GM18868 (cell line): ENCODE measurements around the gene AFDN.

Experiments used
- ATAC-seq: cut with Tn5 transposase; IDR thresholded peaks from one replicate; pipeline ENCODE4 v1.9.1; 2021; ENCODE audit warnings: mild to moderate bottlenecking, moderate library complexity; ENCODE audit not compliant: unreplicated experiment

The AFDN gene

DNA sequence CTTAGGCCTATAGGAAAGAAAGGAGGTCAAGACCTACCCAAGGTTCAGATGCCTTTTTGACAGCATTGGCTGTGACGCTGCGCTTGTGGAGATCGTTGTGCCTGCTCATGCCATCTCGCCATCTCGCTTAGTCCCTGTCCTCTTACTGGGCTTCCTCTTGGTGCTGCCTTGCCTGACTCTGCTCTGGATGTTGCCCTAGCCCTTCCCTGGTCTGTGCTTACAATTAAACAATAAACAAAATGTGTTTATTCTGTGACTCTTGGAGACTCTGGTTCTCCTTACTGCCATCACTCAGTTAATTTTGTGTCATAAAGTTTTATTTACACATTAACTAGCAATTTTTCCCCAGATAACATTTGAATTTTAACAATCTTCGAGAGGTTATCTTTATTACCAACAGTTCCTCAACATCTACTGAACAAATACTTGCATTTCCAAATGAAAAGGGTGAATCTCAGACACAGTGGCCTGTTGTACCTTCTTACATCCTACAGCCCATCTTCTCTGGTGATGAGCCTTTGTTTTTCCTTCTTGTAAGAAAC lies 11.6 kb downstream of the AFDN start:
- no peak for ATAC-seq

DNA sequence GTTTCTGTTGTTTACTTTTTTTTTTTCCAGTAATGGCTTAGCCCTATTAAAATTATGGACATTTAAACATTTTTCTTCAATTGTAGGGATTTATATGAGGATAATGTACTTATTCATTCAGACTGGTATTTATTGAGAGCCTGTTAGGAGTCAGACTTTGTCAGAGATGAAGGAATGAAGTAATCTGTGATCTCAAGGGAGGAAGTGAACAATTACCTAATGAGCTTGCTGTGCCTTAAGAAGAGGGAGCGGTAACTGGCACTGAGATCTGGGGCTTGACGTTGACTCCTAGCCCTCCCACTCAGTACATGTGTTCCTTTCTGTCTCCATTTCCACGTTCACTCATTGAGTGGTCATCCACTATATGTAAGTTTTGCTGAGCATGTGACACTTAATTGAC lies 12.6 kb downstream of the AFDN start:
- ATAC-seq = no peak

DNA sequence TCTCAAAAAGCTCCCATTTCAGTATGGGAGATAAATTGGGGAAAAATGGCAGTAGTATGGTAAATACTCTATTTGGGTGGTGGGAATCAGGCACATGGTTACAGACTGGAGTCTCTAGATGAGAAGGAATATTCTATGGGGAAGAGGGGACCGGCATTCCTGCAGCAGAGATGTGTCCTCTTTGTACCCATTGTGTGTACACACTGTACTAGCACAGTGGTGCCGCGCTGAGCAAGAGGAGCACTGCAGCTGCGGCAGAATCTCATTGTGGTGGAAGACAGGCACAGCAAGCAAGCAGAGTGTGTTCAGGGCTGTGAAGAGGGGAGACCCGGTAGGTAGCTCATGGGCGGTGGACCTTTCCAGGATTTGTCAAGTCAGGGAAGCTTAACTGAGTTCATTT lies 13.0 kb downstream of the AFDN start:
- ATAC-seq = no peak

DNA sequence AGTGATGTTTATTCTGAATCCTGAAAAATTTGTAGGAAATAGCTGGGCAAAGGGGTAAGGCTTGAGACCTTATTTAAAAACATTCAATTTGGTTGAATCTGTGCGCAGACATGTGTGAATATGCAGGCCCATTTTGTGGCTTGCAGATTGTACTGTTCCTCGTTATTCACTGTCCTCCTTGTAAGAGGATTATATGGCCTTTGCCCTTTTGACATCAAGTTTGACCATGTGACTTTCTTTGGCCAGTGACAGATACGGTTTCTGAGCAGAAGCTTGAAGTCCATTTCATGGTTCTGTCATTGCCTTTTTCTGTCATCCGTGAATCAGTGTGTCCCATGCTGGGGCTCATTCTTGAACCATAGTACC lies 13.4 kb downstream of the AFDN start:
- no peak for ATAC-seq

DNA sequence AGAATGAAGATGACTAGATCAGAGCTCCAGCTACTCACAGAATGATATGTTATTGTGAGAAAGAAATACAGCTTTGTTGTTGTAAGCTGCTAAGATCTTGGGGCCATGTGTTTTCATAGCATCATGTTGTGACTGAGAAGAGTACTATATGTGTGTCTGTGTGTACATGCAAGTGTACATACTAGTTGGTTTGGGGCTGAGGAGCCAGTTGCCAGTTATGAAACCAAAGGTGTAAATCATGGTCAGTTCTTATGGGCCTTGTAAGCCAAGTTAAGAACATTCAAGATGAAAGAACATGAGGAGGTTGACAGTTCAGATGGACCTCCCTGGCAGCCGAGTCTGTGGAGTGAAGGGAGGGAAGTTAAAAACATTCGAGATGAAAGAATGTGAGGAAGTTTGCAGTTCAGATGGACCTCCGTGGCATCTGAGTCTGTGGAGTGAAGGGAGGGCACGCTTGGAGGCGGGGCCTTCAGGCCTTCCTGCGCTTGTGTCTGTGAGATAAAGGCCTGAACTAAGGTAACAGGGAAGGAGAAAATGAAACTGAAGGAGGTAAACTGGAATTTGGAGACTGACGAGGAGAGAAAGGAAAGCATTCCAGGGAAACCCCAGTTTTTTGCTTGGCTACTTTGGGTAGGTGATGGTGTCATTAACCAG lies 13.9 kb downstream of the AFDN start:
- no peak for ATAC-seq

DNA sequence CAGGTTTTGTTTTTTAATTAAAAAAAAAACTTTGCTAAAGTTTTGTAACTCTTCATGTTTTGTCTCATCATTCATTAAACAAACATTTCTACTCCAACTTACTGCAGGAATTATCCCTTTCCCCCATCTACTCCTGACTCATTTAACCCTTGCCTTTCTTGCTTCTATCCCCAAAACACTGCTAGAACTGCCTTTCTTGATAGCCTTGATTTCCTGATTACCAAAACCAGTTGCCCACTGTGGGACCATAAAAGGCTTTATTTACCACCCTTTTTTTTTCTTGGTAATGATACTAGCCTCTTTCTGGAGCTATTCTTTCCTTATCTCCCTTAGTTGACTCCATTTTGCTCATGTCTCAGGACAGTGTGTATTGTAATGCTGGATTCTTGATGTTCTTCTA lies 15.3 kb downstream of the AFDN start:
- ATAC-seq = no peak

DNA sequence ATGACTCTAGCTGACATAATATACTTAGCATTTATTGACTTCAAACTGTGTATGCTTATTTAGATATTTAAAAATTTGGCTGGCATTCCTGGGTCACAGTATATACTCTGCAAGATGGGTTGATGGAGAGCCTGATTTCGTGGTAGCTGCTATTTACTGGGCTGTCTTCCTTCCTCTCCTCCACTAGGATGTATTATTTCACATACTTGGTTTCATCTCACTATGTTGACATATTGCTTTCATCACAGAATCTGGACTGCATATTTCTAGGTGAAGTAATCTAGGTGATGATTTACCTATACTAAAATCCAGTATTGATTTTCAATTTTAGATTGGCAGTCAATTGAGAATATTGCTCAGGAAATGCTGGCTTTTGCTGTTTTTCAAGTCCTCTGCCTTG lies 15.7 kb downstream of the AFDN start:
- ATAC-seq = no peak

DNA sequence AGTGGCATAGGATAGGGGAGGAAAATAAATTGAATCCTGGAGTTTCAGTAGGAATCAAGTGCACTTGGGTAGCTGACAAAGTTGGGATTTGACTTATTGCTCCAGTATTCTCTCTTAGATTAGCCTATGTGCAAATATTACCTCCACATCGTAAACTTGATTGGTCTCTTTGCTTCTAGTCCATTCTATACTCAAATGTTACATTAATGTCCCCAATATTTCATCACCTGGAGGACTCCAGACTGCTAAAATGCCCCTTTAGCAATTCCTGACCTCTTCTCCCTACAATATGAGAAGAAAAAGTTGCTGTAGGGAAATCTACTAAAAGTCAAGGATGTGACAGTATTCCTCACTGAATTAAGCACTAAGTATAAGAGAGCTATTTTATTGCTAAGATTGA lies 16.3 kb downstream of the AFDN start:
- ATAC-seq = no peak

DNA sequence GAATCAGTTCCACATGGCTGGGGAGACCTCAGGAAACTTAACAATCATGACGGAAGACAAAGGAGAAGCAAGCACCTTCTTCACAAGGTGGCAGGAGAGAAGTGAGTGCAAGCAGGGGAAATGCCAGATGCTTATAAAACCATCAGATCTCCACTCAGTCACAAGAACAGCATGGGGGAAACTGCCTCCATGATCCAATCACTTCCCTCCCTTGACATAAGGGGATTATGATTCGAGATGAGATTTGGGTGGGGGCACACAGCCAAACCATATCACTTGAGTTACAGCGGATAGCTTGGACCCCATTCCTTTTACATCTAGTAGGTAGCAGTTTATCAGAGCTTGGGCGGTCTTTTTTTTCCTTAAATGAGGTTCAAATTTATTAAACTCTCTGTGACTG lies 19.1 kb downstream of the AFDN start:
- ATAC-seq = no peak

DNA sequence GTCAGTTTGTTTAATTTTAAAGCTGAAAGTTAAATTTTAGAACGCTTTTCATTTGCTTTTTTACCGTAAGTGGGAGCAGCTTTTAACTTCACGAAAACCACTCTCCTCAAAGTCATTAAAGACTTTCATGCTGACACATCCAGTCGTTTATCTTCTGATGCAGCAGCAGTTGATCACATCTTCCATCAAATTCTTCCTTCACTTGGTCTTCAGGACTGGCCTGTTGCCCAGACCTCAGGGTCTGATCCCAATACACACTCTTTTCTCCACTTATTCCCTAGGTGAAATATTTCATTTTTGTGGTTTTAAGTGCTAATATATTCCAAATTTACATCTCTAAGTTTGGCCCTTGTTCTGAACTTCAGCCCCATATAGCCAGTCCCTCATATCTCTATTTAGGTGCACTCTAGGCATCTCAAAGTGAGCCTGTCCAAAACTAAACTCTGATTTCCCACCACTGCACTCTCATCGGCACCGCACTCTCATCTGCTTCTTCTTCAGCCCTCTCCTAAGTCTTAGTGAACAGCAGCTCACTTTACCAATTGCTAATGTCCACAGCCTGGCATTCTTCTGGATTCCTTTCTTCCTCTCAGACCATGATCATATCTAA lies 20.4 kb downstream of the AFDN start:
- ATAC-seq = no peak

DNA sequence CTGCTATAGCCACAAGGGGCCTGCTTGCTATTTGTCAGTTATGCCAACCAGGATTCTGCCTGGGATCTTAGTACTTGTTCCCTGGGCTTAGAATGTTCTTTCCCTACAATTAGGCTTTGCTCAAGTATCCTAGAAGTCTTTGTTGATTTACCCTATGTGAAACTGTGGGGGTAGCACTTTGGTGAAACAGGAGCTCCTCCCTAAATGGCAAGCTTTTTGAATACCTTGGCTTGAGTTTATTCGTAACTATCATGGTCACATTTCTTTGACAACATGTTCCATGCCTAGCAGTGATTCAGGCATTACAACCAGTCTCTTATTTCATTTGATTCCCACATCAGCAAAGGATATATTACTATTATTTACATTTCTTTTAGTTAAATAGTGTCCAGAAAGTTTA lies 21.2 kb downstream of the AFDN start:
- no peak for ATAC-seq

DNA sequence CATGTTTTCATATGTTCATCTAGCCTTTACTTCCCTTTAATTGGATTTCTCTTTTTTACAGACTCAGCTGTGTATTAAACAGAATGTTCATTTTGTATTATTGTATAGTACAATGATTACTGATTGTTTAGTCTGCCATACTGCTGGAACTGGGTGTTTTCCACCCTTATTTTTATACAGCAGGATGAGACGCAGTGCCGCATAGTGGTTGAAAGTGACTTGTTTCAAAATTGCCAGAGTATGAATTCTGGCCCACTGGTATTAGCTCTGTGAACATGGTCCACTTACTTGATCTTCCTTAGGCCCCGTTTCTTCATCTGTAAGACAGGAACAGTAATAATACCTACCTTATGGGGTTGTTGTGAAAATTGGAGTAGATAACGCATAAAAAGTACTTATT lies 22.1 kb downstream of the AFDN start:
- ATAC-seq = no peak

DNA sequence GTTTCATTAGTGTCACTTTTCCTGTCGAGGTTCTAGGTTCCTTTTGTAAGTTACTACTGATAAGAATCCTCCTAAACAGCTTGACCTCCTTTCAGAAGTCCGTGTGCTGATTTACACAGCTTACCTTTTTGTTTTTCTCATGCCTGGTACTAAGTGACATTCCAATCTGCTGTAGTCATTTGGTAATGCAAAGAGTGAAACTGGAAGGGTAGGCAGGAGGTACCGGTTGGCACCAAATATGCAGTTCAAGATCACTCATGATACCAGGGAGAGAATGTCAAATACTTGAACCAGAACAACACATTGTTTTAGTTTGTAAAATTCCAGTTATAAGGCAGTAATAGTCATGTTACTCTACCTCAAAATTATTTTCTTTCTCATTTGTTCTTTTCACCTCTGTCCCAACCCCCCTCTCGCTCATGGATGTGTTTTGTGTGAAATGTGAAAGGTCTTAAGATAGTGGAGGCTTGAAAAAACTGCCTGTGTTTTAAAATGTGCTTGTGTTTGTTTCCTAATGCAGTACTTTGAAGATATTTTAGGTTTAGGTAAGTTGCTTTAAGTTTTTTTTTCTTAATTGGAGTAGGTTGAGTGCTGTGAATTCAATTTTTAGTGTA lies 23.2 kb downstream of the AFDN start:
- ATAC-seq = no peak

DNA sequence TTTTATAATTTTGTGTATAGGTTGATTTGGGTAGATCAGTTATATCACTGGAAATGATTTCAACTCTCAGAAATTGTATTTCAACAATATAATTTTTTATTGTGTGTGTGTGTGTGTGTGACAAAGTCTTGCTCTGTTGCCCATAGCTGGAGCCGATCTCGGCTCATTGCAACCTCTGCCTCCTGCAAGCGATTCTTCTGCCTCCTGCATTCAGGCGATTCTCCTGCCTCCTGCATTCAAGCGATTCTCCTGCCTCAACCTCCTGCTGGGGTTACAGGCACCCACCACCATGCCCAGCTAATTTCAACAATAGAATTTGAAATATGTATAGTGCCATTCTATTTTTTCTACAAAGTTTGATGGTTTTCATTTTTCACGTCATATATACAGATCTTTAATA lies 24.1 kb downstream of the AFDN start:
- ATAC-seq = no peak

DNA sequence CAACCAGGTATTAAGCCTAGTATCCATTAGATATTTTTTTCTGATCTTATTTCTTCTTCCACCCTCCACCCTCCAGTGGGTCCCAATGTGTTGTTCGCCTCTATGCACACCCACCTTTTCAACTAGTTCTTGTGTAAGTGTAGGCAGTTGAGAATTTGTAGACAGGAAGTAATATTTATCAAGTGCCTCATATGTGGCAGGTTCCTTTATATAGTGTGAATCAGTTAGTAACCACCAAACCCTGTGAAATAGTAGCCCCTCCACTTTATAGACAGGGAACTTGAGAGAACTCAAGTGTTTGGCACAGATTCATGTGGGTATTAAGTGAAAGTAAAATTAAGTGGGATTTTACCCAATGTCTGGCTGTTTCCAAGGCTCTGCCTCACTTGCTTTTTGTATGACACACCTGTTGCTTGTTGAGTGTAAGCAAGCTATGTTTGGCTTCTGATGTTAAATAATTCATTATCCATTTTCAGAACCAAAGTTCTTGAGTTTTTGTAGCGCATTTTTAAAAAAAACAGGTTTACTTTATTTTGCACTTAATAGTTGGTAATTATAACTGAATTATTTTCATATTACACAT lies 24.8 kb downstream of the AFDN start:
- ATAC-seq = peak; percentile 59

DNA sequence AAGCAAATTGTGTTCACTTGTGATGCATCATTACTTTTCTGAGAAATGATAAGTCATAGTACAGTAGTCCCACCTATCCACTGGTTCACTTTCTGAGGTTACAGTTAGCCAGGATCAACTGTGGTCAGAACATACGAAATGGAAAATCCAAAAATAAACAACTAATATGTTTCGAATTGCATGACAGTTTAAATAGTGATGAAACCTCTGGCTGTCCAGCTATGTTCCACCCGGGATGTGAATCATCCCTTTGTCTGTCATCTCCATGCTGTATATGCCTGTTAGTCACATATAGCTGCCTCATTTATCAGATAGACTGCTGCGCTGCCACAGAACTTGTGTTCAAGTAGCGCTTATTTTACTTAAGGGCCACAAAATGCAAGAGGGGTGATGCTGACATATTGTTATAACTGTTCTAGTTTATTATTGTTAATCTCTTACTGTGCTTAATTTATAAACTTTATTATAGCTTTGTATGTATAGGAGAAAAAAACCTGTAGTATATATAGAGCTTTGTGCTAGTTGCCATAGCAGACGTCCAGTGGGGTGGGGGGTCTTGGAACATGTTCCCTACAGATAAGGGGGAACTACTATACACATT lies 29.2 kb downstream of the AFDN start:
- ATAC-seq = no peak

DNA sequence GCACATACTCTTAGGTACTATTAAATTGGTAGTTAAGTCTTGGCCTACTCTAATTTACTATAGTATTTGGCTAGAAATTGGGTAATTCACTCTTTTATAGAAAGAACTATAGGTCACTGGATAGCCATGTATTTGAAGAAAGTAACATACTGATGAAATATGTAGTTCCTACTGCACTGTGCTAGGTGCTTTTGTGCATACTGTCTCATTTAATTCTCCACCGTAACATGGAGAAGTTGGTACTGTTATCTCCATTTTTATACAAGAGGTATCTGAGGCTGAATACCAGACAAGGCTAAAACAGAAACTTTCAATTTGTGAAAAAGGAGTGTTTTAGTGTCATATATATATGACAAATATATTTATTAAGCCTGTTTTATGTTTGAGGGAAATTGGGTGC lies 29.8 kb downstream of the AFDN start:
- ATAC-seq = no peak

DNA sequence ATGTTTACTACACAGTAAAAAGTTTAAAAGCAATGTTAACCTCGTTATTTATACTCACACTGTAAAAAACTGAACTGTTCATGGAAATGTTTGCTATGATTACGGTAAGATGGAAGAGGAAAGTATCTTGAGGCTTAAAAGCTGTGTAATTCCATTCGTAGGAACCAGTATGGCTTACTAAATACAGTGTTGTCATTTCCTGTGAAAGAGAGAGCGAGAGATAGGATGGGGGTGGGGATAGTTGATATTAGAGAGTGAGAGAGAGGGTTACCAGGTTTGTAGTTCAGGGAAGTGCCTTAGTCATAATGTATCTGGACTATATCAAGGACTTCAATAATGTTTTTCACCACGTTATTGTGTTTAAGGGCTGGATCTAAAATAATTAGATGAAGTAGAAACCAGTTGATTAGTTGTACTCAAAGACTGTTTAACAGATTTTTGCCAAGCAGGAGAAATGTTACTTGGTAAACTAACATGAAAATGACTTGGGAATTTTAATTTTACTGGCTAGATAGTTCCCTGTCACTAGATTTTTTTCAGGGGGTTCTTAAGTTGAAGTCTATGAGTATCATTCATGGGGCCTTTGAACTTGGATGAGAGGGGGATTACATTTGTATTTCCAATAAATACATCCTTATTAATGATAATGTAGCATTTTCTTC lies 30.4 kb downstream of the AFDN start:
- no peak for ATAC-seq

DNA sequence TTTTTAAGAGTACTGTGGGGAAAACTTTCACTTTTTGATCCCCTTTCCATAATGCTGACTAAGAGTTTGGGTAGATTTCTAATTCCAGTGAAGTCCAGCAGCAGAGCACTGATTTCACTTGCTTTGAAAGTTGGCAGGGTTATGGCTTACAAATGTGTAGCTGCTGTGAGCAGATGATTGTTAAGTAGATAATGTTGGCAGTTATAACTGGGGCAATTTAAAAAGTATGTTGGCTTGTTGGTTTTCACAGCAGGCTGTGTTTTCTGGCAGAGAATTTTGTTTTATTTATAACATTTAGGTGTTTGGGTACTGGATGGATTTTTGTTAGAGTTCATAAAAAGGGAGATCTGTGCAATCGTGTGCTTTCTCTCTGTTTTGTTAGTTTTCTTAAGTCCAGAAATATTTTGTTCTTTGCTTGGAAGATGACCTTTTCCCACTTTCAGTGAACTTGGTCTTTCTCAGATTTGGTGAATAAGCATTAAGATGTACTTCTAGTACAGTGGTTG lies 31.4 kb downstream of the AFDN start:
- no peak for ATAC-seq

DNA sequence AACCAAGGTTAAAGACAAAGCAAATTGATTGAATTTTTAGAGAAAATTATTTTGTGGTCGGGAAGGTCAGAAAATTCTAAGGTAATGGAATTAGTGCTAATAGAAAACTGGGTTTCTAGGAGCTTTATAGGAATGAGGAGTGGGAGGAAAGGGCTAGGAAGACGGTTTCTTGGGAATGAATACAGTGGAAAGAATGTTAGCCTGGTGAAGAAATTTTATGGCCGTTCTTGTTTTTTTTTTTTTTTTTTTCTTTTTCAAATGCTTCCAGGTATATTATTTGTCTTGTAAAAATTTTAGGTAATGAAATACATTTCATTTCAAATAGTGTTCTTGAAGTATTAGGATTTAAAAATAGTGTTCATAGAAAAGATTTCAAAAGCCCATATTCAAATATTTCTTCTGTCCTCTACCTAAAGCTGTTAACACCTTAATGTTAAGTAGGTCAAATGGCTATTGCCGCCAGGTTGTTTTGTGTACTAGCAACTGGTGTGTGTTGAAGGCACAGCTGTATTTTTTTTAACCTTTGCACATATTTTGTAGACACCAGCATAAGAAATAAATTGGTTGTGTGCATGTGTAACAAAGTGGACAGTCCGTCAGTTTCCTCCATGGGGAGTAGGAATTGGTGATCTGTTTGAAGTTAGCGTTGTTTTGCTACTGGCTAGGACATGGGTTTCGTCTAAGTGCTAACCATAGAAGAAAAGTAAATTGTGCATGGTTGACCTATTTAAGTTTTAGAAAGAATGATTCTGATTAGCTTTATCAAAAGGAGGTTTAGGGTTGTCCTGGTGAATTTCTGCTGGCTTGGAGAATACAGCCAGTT lies 32.3 kb downstream of the AFDN start:
- ATAC-seq = no peak
